GM12878 (cell line): Measurements from ENCODE around the gene FMN2. TPM values are rescaled to one million over a fixed set of nuclear protein-coding genes. Genes with fewer than 3 reads are reported as not detected.

ENCODE experiments used
- ATAC-seq: fragments of 200-7000 bp; cut with Tn5 transposase; 3 replicates; pipeline ENCODE4 v1.9.1; 2020; ENCODE audit warnings: mild to moderate bottlenecking, moderate library complexity
- BruUV-seq: library from RNA; stranded (reverse); fragments of 400-500 nt; replicated peaks from 2 replicates; lab custom pipeline; 2021; lab: Mats Ljungman, UMichigan
- CTCF ChIA-PET: fragments of 300-600 bp; sonication (Branson Sonifier 250); formaldehyde crosslinking; extraction: SDS; loops from one replicate; lab custom pipeline; 2021; ENCODE audit warnings: inconsistent platforms; lab: Yijun Ruan, JAX
- POLR2A ChIA-PET: fragments of 350-600 bp; formaldehyde crosslinking; extraction: SDS; loops from one replicate; lab custom pipeline; 2021; ENCODE audit warnings: inconsistent platforms; lab: Charles Lee
- RAD21 ChIA-PET: fragments of 300-600 bp; sonication (Branson Sonifier 250); formaldehyde crosslinking; loops from one replicate; lab custom pipeline; 2023; ENCODE audit warnings: antibody characterized with exemption; ENCODE audit not compliant: unreplicated experiment; lab: Charles Lee
- SMC1A ChIA-PET: fragments of 300-600 bp; sonication (Branson Sonifier 250); formaldehyde crosslinking; loops from one replicate; lab custom pipeline; 2023; ENCODE audit not compliant: unreplicated experiment, uncharacterized antibody; lab: Charles Lee
- DNase-seq: peaks from one replicate; pipeline ENCODE4 v3.0.0-alpha.2; 2011; ENCODE audit warnings: low read depth, low spot score
- FAIRE-seq: peaks from 3 replicates; lab custom pipeline; 2011; peaks lifted over from hg19 to GRCh38; lab: Jason Lieb, UNC
- H2AFZ ChIP-seq: 2 replicates; pipeline ENCODE4 v1.6.0; 2011; ENCODE audit warnings: low read depth, low read length, control low read depth; ENCODE audit not compliant: control insufficient read depth
- H3K27ac ChIP-seq: 2 replicates; pipeline ENCODE4 v1.5.1; 2011; ENCODE audit warnings: control low read depth; ENCODE audit not compliant: control insufficient read depth, insufficient read depth
- H3K27me3 ChIP-seq, 2 experiments: replicated peaks in 1 of 2; 2 replicates each; pipeline versions ENCODE4 v1.6.0 to v1.6.1; 2011; ENCODE audit warnings: low read length in 1 of 2; ENCODE audit not compliant: control insufficient read depth in 2 of 2, insufficient read depth in 2 of 2
- H3K36me3 ChIP-seq, 2 experiments: 2 replicates each; pipeline ENCODE4 v1.5.1; 2011; ENCODE audit warnings: low read length in 1 of 2; ENCODE audit not compliant: control insufficient read depth in 2 of 2, insufficient read depth in 2 of 2
- H3K4me1 ChIP-seq: 2 replicates; pipeline ENCODE4 v1.6.1; 2011; ENCODE audit warnings: mild to moderate bottlenecking, low read length, moderate library complexity, mixed read lengths; ENCODE audit not compliant: control insufficient read depth, insufficient read depth
- H3K4me2 ChIP-seq: 2 replicates; pipeline ENCODE4 v1.6.0; 2011; ENCODE audit warnings: control low read depth; ENCODE audit not compliant: control insufficient read depth, insufficient read depth
- H3K4me3 ChIP-seq: fragments of 200-600 bp; sonication (generic); 2 replicates; pipeline ENCODE4 v1.5.1; 2016
- H3K79me2 ChIP-seq: 2 replicates; pipeline ENCODE4 v1.6.0; 2011; ENCODE audit warnings: low read length; ENCODE audit not compliant: control insufficient read depth, insufficient read depth
- H3K9ac ChIP-seq: 2 replicates; pipeline ENCODE4 v1.8.0; 2011; ENCODE audit warnings: low read length, control low read depth, mixed read lengths; ENCODE audit not compliant: control insufficient read depth, insufficient read depth
- H3K9me3 ChIP-seq: replicated peaks from 3 replicates; pipeline ENCODE4 v1.5.1; 2011; ENCODE audit warnings: mild to moderate bottlenecking, low read length; ENCODE audit not compliant: control insufficient read depth, insufficient read depth
- H4K20me1 ChIP-seq: 2 replicates; pipeline ENCODE4 v1.6.0; 2011; ENCODE audit not compliant: control insufficient read depth, insufficient read depth
- GABPA ChIP-seq: IDR thresholded peaks from 2 replicates; pipeline ENCODE4 v1.6.1; 2014; ENCODE audit warnings: antibody characterized with exemption, low read depth, mild to moderate bottlenecking, inconsistent platforms
- HDGF ChIP-seq: fragments of 450-650 bp; IDR thresholded peaks from 2 replicates; pipeline ENCODE4 v1.6.1; 2016; ENCODE audit warnings: antibody characterized with exemption
- PRDM15 ChIP-seq: fragments of 450-650 bp; formaldehyde crosslinking; IDR thresholded peaks from 2 replicates; pipeline ENCODE4 v1.4.0; 2020; ENCODE audit warnings: mild to moderate bottlenecking, moderate library complexity
- RELB ChIP-seq: fragments of 450-650 bp; IDR thresholded peaks from 2 replicates; pipeline ENCODE4 v1.6.1; 2017; ENCODE audit warnings: low read depth, mild to moderate bottlenecking, moderate library complexity
- SKIL ChIP-seq: fragments of 450-650 bp; IDR thresholded peaks from 2 replicates; pipeline ENCODE4 v1.6.1; 2017; ENCODE audit warnings: mild to moderate bottlenecking, low read depth, inconsistent platforms; ENCODE audit not compliant: poor library complexity, severe bottlenecking
- SMARCA5 ChIP-seq: fragments of 450-650 bp; IDR thresholded peaks from 2 replicates; pipeline ENCODE4 v1.6.1; 2017; ENCODE audit warnings: mild to moderate bottlenecking
- WGBS: methylation state at CpG from one replicate; pipeline ENCODE4 v1.1.6; 2016; ENCODE audit warnings: low lambda C conversion rate; ENCODE audit not compliant: insufficient replicate concordance, insufficient coverage; ENCODE audit errors: missing lambda C conversion rate; 5-methylcytosine and 5-hydroxymethylcytosine counted together
- in situ Hi-C: fragments of 300-500 bp; cut with MboI; formaldehyde crosslinking; loops from 9 replicates; pipeline ENCODE4 v1.14.3; 2018; ENCODE audit warnings: mixed read lengths
- intact Hi-C: fragments of 100-400 bp; cut with micrococcal nuclease; formaldehyde crosslinking; loops from one replicate; pipeline ENCODE4 v1.14.2; 2022; ENCODE audit not compliant: unreplicated experiment
- polyA plus RNA-seq, 11 experiments: library from polyadenylated mRNA; depleted of rRNA in 4 of 11; unstranded in 6 of 11; stranded (reverse) in 5 of 11; fragments of >200 nt; fragmentation: Nextera tagmentation in 4 of 11; fragmentation: Illumina TruSeq in 1 of 11; extraction: Ambion mirVana in 4 of 11; extraction: Trizol in 1 of 11; gene quantifications; 1 replicate in 1 of 11; 2 replicates in 10 of 11; pipeline versions ENCODE4 v1.2.1 to v1.2.3, GENCODE V29; 2011 to 2016; ENCODE audit warnings: inconsistent platforms in 2 of 11, missing spikeins in 2 of 11, low read depth in 1 of 11
- total RNA-seq, 4 experiments: library from RNA; depleted of rRNA in 3 of 4; stranded (reverse); fragments of >200 nt in 3 of 4; fragmentation: Illumina TruSeq in 1 of 4; extraction: Trizol in 1 of 4; gene quantifications; 2 replicates each; pipeline versions ENCODE4 v1.2.1 to v1.2.3, GENCODE V29; 2013 to 2021

FMN2 gene
- total and polyA plus RNA-seq, 10 of the 15 experiments (the other 5 are each of a cell fraction or from before 2014, with no cell fraction given), result 0.60 TPM; not detected in 9

GRCh38 chr1:240145120-240145519 is 53.4 kb downstream of the FMN2 start (continued):
- no peak for TF ChIP-seq GABPA
- no peak for TF ChIP-seq RELB

DNA sequence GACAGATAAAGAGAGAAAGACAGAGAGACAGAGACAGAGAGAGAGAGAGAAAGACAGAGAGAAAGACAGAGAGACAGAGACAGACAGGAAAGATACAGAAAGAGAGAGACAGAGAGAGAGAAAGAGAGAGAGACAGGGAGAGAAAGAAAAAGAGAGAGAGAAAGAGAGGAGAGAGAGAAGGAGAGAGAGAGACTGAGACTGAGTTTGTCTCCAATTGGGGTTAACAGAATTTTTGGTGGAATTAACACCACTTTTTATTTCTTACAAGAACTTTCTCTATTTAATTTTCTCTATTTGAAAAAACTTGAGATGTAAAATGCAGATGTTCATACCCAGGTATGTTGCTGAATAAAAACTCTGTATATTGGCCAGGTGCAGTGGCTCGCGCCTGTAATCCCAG is 56.6 kb downstream of the FMN2 start:
- no peaks in the 10 kb centered on the region for H3K27me3 ChIP-seq
- no peak overlapping the region for H2AFZ ChIP-seq
- ChIA-PET SMC1A (no interaction called here), POLR2A (no interaction called here), RAD21 (no interaction called here), CTCF (interaction anchor here (0.8 to 2.8 kb wide), 5 partner anchors 10 to 460 kb away, joined by 3 to 24 read pairs (median 3); no protein-coding TSS in a partner anchor)
- H4K20me1 ChIP-seq, result no peaks in the 10 kb centered on the region
- H3K4me2 ChIP-seq, result no peak overlapping the region
- no TSS peak for BruUV-seq
- TF ChIP-seq SMARCA5 (no peak), SKIL (no peak), HDGF (no peak), PRDM15 (CRISPR knock-in tag) (no peak)
- H3K9ac ChIP-seq, result no peak overlapping the region
- WGBS, result 100% methylated on average over 2 of the region's 2 CpGs
- FAIRE-seq (no peak), ATAC-seq (no peak), DNase-seq (no peak)
- in situ Hi-C loops, result no loop called here
- H3K4me1 ChIP-seq, result no peaks in the 10 kb centered on the region
- H3K9me3 ChIP-seq, result no peaks in the 10 kb centered on the region
- H3K79me2 ChIP-seq, result no peaks in the 10 kb centered on the region
- H3K4me3 ChIP-seq, result no peak overlapping the region
- no peaks in the 10 kb centered on the region for H3K36me3 ChIP-seq
- no peak overlapping the region for H3K27ac ChIP-seq
- intact Hi-C loops, result no loop called here
